Measurements from ENCODE around the gene CCDC187. TPM values are rescaled to one million over a fixed set of nuclear protein-coding genes. Genes with fewer than 3 reads are reported as not detected.
"Not testable (repeated sequence)": the region's sequence is repeated elsewhere in the genome, so short reads cannot be mapped to it uniquely, and the experiment has no call there.

CCDC187 gene
- total RNA-seq (not detected), polyA plus RNA-seq (not detected)
- long read RNA-seq, donor 1 = 0 reads
- long read RNA-seq, donor 2 = 0 reads
- long read RNA-seq, donor 3 = 0 reads
- long read RNA-seq, donor 4 = 0 reads

GRCh38 chr9:136303825-136304416 lies at the start of gene CCDC187:
TSS of gene CCDC187 (minus strand) at chr9:136304094. CDS start at chr9:136303830, 264 bp downstream.
- intact Hi-C loops (cut with DNase I) = no loop called here
- 80% methylated on average over 22 of the region's 22 CpGs for WGBS
- peak; percentile 6 to 44 (median 16) for DNase-seq

GRCh38 chr9:136353088-136353487 lies 49.2 kb upstream of the CCDC187 start:
- Histone ChIP-seq H3K4me3 (ENCODE audit: low read length) (no peak overlapping the region), H3K9me3 (ENCODE audit: control insufficient read depth, low read length) (no peaks in the 10 kb centered on the region), H3K27ac (ENCODE audit: low read length) (peak overlapping the region; percentile 77), H3K4me1 (ENCODE audit: control insufficient read depth, insufficient read depth, low read length) (no peaks in the 10 kb centered on the region), H3K27me3 (ENCODE audit: control insufficient read depth, insufficient read depth) (no peaks in the 10 kb centered on the region)
- intact Hi-C loops (cut with DNase I) = no loop called here
- DNase-seq = no peak
- WGBS = 72% methylated on average over 11 of the region's 11 CpGs
- ATAC-seq = no peak

More at GRCh38 chr9:136303825-136304416, at the start of gene CCDC187:
- peak in 1 of 2 donors; percentile 8 for ATAC-seq
- no peaks in the 10 kb centered on the region for H3K27me3 ChIP-seq (ENCODE audit: control insufficient read depth, insufficient read depth)
- no peaks in the 10 kb centered on the region for H3K4me1 ChIP-seq (ENCODE audit: control insufficient read depth, insufficient read depth, low read length)
- no peaks in the 10 kb centered on the region for H3K9me3 ChIP-seq (ENCODE audit: control insufficient read depth, low read length)
- H3K4me3 ChIP-seq (ENCODE audit: low read length) = no peak within 1 kb of the TSS
- H3K27ac ChIP-seq (ENCODE audit: low read length) = no peak within 1 kb of the TSS

- intact Hi-C loops (cut with DNase I) = no loop called here
- 68% methylated on average over 16 of the region's 16 CpGs for WGBS
- H3K4me3 ChIP-seq (ENCODE audit: low read length) = no peak overlapping the region
Measured at GRCh38 chr9:136352682-136353081, 48.8 kb upstream of the CCDC187 start.

GRCh38 chr9:136351868-136352267 lies 48.0 kb upstream of the CCDC187 start:
- WGBS = 92% methylated on average over 21 of the region's 24 CpGs
- H3K27ac ChIP-seq (ENCODE audit: low read length); H3K9me3 ChIP-seq (ENCODE audit: control insufficient read depth, low read length); H3K27me3 ChIP-seq (ENCODE audit: control insufficient read depth, insufficient read depth); H3K4me1 ChIP-seq (ENCODE audit: control insufficient read depth, insufficient read depth, low read length); H3K4me3 ChIP-seq (ENCODE audit: low read length); intact Hi-C loops (cut with DNase I); ATAC-seq; DNase-seq: not testable (repeated sequence)

More at GRCh38 chr9:136352682-136353081, 48.8 kb upstream of the CCDC187 start:
- peak; percentile 5 to 15 for ATAC-seq
- Histone ChIP-seq H3K4me1 (ENCODE audit: control insufficient read depth, insufficient read depth, low read length) (no peaks in the 10 kb centered on the region), H3K27me3 (ENCODE audit: control insufficient read depth, insufficient read depth) (no peaks in the 10 kb centered on the region), H3K27ac (ENCODE audit: low read length) (peak overlapping the region; percentile 77), H3K9me3 (ENCODE audit: control insufficient read depth, low read length) (no peaks in the 10 kb centered on the region)
- peak in 2 of 3 donors; percentile 76 to 84 for DNase-seq

- DNase-seq (no peak), ATAC-seq (no peak)
- 73% methylated on average over 11 of the region's 11 CpGs for WGBS
- no peaks in the 10 kb centered on the region for H3K4me1 ChIP-seq (ENCODE audit: control insufficient read depth, insufficient read depth, low read length)
- H3K27ac ChIP-seq (ENCODE audit: low read length) = no peak overlapping the region
- H3K4me3 ChIP-seq (ENCODE audit: low read length) = no peak overlapping the region
- intact Hi-C loops (cut with DNase I) = no loop called here
- H3K9me3 ChIP-seq (ENCODE audit: control insufficient read depth, low read length) = no peaks in the 10 kb centered on the region
- H3K27me3 ChIP-seq (ENCODE audit: control insufficient read depth, insufficient read depth) = no peaks in the 10 kb centered on the region
Measured at GRCh38 chr9:136351252-136351800, 47.4 kb upstream of the CCDC187 start.

GRCh38 chr9:136349546-136349945 lies 45.7 kb upstream of the CCDC187 start:
- intact Hi-C loops (cut with DNase I) = no loop called here
- no peaks in the 10 kb centered on the region for H3K27me3 ChIP-seq (ENCODE audit: control insufficient read depth, insufficient read depth)
- H3K27ac ChIP-seq (ENCODE audit: low read length) = no peak overlapping the region
- ATAC-seq (no peak), DNase-seq (no peak)
- no peaks in the 10 kb centered on the region for H3K9me3 ChIP-seq (ENCODE audit: control insufficient read depth, low read length)
- 85% methylated on average over 24 of the region's 24 CpGs for WGBS
- no peak overlapping the region for H3K4me3 ChIP-seq (ENCODE audit: low read length)
- H3K4me1 ChIP-seq (ENCODE audit: control insufficient read depth, insufficient read depth, low read length) = peaks cover 2% of the 10 kb centered on the region

- intact Hi-C loops (cut with DNase I) = no loop called here
- 90% methylated on average over 14 of the region's 14 CpGs for WGBS
- no peak overlapping the region for H3K27ac ChIP-seq (ENCODE audit: low read length)
- no peaks in the 10 kb centered on the region for H3K9me3 ChIP-seq (ENCODE audit: control insufficient read depth, low read length)
- ATAC-seq (no peak), DNase-seq (no peak)
- H3K4me1 ChIP-seq (ENCODE audit: control insufficient read depth, insufficient read depth, low read length) = peaks cover 2% of the 10 kb centered on the region
- no peak overlapping the region for H3K4me3 ChIP-seq (ENCODE audit: low read length)
- no peaks in the 10 kb centered on the region for H3K27me3 ChIP-seq (ENCODE audit: control insufficient read depth, insufficient read depth)
Measured at GRCh38 chr9:136348691-136349090, 44.8 kb upstream of the CCDC187 start.

GRCh38 chr9:136347472-136348256 lies 43.8 kb upstream of the CCDC187 start:
- Histone ChIP-seq H3K4me3 (ENCODE audit: low read length) (no peak overlapping the region), H3K4me1 (ENCODE audit: control insufficient read depth, insufficient read depth, low read length) (peaks cover 2% of the 10 kb centered on the region), H3K9me3 (ENCODE audit: control insufficient read depth, low read length) (no peaks in the 10 kb centered on the region), H3K27ac (ENCODE audit: low read length) (no peak overlapping the region), H3K27me3 (ENCODE audit: control insufficient read depth, insufficient read depth) (no peaks in the 10 kb centered on the region)
- ATAC-seq (no peak), DNase-seq (no peak)
- intact Hi-C loops (cut with DNase I) = no loop called here
- 65% methylated on average over 34 of the region's 34 CpGs for WGBS

GRCh38 chr9:136346927-136347465 lies 43.1 kb upstream of the CCDC187 start:
- intact Hi-C loops (cut with DNase I) = no loop called here
- no peak for DNase-seq
- Histone ChIP-seq H3K4me1 (ENCODE audit: control insufficient read depth, insufficient read depth, low read length) (peaks cover 2% of the 10 kb centered on the region), H3K27ac (ENCODE audit: low read length) (no peak overlapping the region), H3K9me3 (ENCODE audit: control insufficient read depth, low read length) (no peaks in the 10 kb centered on the region), H3K4me3 (ENCODE audit: low read length) (no peak overlapping the region), H3K27me3 (ENCODE audit: control insufficient read depth, insufficient read depth) (no peaks in the 10 kb centered on the region)
- ATAC-seq = no peak
- WGBS = 80% methylated on average over 20 of the region's 20 CpGs

GRCh38 chr9:136346157-136346481 lies 42.2 kb upstream of the CCDC187 start:
- intact Hi-C loops (cut with DNase I) = no loop called here
- H3K4me1 ChIP-seq (ENCODE audit: control insufficient read depth, insufficient read depth, low read length) = peaks cover 2% of the 10 kb centered on the region
- DNase-seq (no peak), ATAC-seq (no peak)
- H3K4me3 ChIP-seq (ENCODE audit: low read length) = no peak overlapping the region
- H3K9me3 ChIP-seq (ENCODE audit: control insufficient read depth, low read length) = no peaks in the 10 kb centered on the region
- no peaks in the 10 kb centered on the region for H3K27me3 ChIP-seq (ENCODE audit: control insufficient read depth, insufficient read depth)
- WGBS = 32% methylated on average over 10 of the region's 10 CpGs
- peak overlapping the region; percentile 20 for H3K27ac ChIP-seq (ENCODE audit: low read length)
